ENCODE measurements around the gene TBC1D22A.
"Not testable (repeated sequence)": the region's sequence is repeated elsewhere in the genome, so short reads cannot be mapped to it uniquely, and the experiment has no call there.

The TBC1D22A gene

GRCh38 chr22:47044722-47045535, 282.5 kb downstream of the TBC1D22A start:
- Histone ChIP-seq H3K9ac (ENCODE audit: low read length) (no peak overlapping the region), H3K27me3 (replicated peaks; ENCODE audit: control insufficient read depth, insufficient read depth, low read length) (no peaks in the 10 kb centered on the region), H3K4me3 (ENCODE audit: low read length) (no peak overlapping the region), H3K4me1 (ENCODE audit: control insufficient read depth, insufficient read depth, low read length) (no peaks in the 10 kb centered on the region), H3K9me3 (ENCODE audit: control insufficient read depth, low read length) (no peaks in the 10 kb centered on the region), H3K36me3 (ENCODE audit: control insufficient read depth, insufficient read depth, low read length, severe bottlenecking) (no peaks in the 10 kb centered on the region)
- DNase-seq (ENCODE audit: low read depth), result no peak

DNA sequence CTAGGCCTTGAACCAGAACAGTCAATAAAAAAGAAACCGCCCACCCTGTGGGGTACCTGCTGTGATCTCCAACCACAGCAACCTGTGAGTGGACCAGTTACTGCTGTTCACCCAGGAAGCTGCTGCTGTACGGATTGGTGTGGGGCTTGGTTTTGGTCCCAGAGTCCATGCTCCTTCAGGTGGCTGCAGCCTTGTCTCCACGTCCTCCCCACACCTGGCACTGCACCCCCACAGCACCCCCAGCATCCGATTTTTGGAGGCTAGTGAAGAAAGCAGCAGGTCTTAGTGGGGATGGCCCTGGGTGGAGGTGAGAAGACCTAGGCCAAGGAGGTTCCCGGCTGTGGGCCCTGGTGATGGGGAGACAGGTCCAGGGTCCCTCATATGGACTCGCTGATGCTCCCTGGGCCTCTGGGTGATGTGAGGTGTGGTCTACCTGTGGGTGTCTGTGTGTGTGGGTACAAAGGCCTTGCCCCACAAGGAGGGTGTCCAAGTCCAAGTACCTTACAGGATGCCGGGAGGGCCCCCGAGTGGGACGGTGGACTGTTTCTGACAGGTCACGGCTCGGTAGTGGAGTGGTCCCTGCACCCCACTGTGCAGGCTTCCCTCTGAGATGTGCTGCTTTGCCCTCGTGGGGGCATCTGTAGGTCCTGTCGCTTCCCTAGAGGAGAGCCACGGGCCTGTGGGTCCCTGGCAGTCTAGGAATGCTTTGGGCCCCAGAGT, 283.4 kb downstream of the TBC1D22A start:
- H3K4me1 ChIP-seq (ENCODE audit: control insufficient read depth, insufficient read depth, low read length), result no peaks in the 10 kb centered on the region
- no peak for DNase-seq (ENCODE audit: low read depth)
- H3K36me3 ChIP-seq (ENCODE audit: control insufficient read depth, insufficient read depth, low read length, severe bottlenecking), result no peaks in the 10 kb centered on the region
- H3K9me3 ChIP-seq (ENCODE audit: control insufficient read depth, low read length), result no peaks in the 10 kb centered on the region
- no peak overlapping the region for H3K9ac ChIP-seq (ENCODE audit: low read length)
- H3K27me3 ChIP-seq (replicated peaks; ENCODE audit: control insufficient read depth, insufficient read depth, low read length), result no peaks in the 10 kb centered on the region
- H3K4me3 ChIP-seq (ENCODE audit: low read length), result no peak overlapping the region

DNA sequence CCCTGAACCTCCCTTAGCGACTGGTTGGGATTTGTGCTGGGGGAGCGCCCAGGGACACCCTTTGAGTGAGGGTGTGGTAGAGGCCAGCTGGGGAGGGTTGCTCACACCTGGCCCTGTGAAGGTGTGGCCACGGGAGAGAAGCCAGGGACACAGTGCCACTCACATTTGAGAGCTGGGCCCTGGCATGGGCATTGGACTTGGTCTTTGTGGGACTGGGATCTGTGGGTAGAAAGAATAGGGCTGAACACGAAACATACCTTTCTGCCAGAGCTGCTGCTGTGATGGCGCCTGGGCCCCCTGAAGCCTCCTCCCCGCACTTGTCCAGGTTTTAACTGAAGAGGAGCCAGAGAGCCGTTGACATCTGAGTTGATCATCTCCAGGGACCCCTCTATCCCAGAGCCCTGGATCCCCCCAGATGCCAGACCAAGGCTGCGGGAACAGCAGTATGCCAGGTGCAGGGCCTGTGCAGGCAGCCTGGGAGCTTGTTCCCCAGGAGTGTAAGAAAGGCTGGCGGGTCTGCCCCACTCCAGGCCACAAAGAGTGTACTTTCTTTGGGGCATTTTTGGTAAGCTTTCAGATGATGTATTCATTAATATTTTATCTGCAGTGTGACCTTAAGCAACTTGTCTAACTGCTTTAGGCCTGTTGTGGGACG, 284.1 kb downstream of the TBC1D22A start:
- no peak for DNase-seq (ENCODE audit: low read depth)
- H3K27me3 ChIP-seq (replicated peaks; ENCODE audit: control insufficient read depth, insufficient read depth, low read length), result no peaks in the 10 kb centered on the region
- no peaks in the 10 kb centered on the region for H3K36me3 ChIP-seq (ENCODE audit: control insufficient read depth, insufficient read depth, low read length, severe bottlenecking)
- H3K9me3 ChIP-seq (ENCODE audit: control insufficient read depth, low read length), result no peaks in the 10 kb centered on the region
- no peaks in the 10 kb centered on the region for H3K4me1 ChIP-seq (ENCODE audit: control insufficient read depth, insufficient read depth, low read length)
- no peak overlapping the region for H3K9ac ChIP-seq (ENCODE audit: low read length)
- H3K4me3 ChIP-seq (ENCODE audit: low read length), result no peak overlapping the region

- Histone ChIP-seq H3K9me3 (ENCODE audit: control insufficient read depth, low read length) (no peaks in the 10 kb centered on the region), H3K27me3 (replicated peaks; ENCODE audit: control insufficient read depth, insufficient read depth, low read length) (no peaks in the 10 kb centered on the region), H3K4me3 (ENCODE audit: low read length) (no peak overlapping the region), H3K36me3 (ENCODE audit: control insufficient read depth, insufficient read depth, low read length, severe bottlenecking) (no peaks in the 10 kb centered on the region), H3K9ac (ENCODE audit: low read length) (no peak overlapping the region), H3K4me1 (ENCODE audit: control insufficient read depth, insufficient read depth, low read length) (no peaks in the 10 kb centered on the region)
- DNase-seq (ENCODE audit: low read depth), result no peak
Observed at GRCh38 chr22:47047321-47048122, 285.1 kb downstream of the TBC1D22A start.

- Histone ChIP-seq H3K4me3 (ENCODE audit: low read length) (no peak overlapping the region), H3K9ac (ENCODE audit: low read length) (no peak overlapping the region), H3K27me3 (replicated peaks; ENCODE audit: control insufficient read depth, insufficient read depth, low read length) (no peaks in the 10 kb centered on the region), H3K36me3 (ENCODE audit: control insufficient read depth, insufficient read depth, low read length, severe bottlenecking) (no peaks in the 10 kb centered on the region), H3K9me3 (ENCODE audit: control insufficient read depth, low read length) (no peaks in the 10 kb centered on the region), H3K4me1 (ENCODE audit: control insufficient read depth, insufficient read depth, low read length) (no peaks in the 10 kb centered on the region)
- no peak for DNase-seq (ENCODE audit: low read depth)
Observed at GRCh38 chr22:47048123-47049077, 285.9 kb downstream of the TBC1D22A start.

DNA sequence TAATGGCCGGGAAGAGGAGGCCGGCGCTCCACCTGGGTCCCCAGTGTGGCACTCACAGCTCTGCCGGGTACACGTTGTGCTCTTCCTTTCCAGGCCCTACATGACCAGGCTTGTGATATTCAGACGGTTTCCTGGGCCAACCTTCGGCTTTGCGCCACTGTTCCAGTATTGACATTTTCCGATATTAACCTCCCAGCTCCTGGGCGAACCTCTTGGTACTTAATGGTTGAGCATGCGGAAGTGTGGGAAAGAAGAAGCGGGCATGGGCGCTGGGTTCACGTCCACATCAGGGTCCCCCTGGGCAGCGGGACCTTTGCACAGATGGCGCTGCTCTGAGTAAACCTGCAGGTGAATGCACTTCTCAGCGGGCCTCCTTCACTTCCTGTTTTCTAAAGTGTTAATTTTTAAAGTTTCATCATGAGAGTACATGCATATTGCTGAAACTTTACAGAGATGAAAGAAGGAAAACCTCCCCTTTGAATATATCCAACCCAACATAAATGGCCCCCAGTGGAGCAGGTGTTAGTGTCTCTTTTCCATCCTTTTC, 286.7 kb downstream of the TBC1D22A start:
- H3K4me1 ChIP-seq (ENCODE audit: control insufficient read depth, insufficient read depth, low read length), result no peaks in the 10 kb centered on the region
- no peaks in the 10 kb centered on the region for H3K36me3 ChIP-seq (ENCODE audit: control insufficient read depth, insufficient read depth, low read length, severe bottlenecking)
- H3K4me3 ChIP-seq (ENCODE audit: low read length), result no peak overlapping the region
- H3K27me3 ChIP-seq (replicated peaks; ENCODE audit: control insufficient read depth, insufficient read depth, low read length), result no peaks in the 10 kb centered on the region
- H3K9me3 ChIP-seq (ENCODE audit: control insufficient read depth, low read length), result no peaks in the 10 kb centered on the region
- no peak overlapping the region for H3K9ac ChIP-seq (ENCODE audit: low read length)
- no peak for DNase-seq (ENCODE audit: low read depth)

- DNase-seq (ENCODE audit: low read depth); H3K9ac ChIP-seq (ENCODE audit: low read length); H3K9me3 ChIP-seq (ENCODE audit: control insufficient read depth, low read length); H3K4me1 ChIP-seq (ENCODE audit: control insufficient read depth, insufficient read depth, low read length); H3K27me3 ChIP-seq (replicated peaks; ENCODE audit: control insufficient read depth, insufficient read depth, low read length); H3K4me3 ChIP-seq (ENCODE audit: low read length); H3K36me3 ChIP-seq (ENCODE audit: control insufficient read depth, insufficient read depth, low read length, severe bottlenecking): not testable (repeated sequence)
Observed at GRCh38 chr22:47049736-47050400, 287.4 kb downstream of the TBC1D22A start.

- H3K9ac ChIP-seq (ENCODE audit: low read length), result no peak overlapping the region
- no peaks in the 10 kb centered on the region for H3K9me3 ChIP-seq (ENCODE audit: control insufficient read depth, low read length)
- DNase-seq (ENCODE audit: low read depth), result no peak
- H3K4me3 ChIP-seq (ENCODE audit: low read length), result no peak overlapping the region
- no peaks in the 10 kb centered on the region for H3K27me3 ChIP-seq (replicated peaks; ENCODE audit: control insufficient read depth, insufficient read depth, low read length)
- H3K36me3 ChIP-seq (ENCODE audit: control insufficient read depth, insufficient read depth, low read length, severe bottlenecking), result no peaks in the 10 kb centered on the region
- no peaks in the 10 kb centered on the region for H3K4me1 ChIP-seq (ENCODE audit: control insufficient read depth, insufficient read depth, low read length)
Observed at GRCh38 chr22:47050401-47051051, 288.1 kb downstream of the TBC1D22A start.

- no peak overlapping the region for H3K9ac ChIP-seq (ENCODE audit: low read length)
- no peaks in the 10 kb centered on the region for H3K36me3 ChIP-seq (ENCODE audit: control insufficient read depth, insufficient read depth, low read length, severe bottlenecking)
- H3K4me1 ChIP-seq (ENCODE audit: control insufficient read depth, insufficient read depth, low read length), result no peaks in the 10 kb centered on the region
- no peaks in the 10 kb centered on the region for H3K27me3 ChIP-seq (replicated peaks; ENCODE audit: control insufficient read depth, insufficient read depth, low read length)
- DNase-seq (ENCODE audit: low read depth), result no peak
- H3K4me3 ChIP-seq (ENCODE audit: low read length), result no peak overlapping the region
- H3K9me3 ChIP-seq (ENCODE audit: control insufficient read depth, low read length), result no peaks in the 10 kb centered on the region
Observed at GRCh38 chr22:47051441-47052071, 289.1 kb downstream of the TBC1D22A start.

Data from adipocyte (in vitro differentiated cells).